Skin of body (tissue), 2 donors: ENCODE results near the gene PYGB. TPM values are rescaled to one million over a fixed set of nuclear protein-coding genes. Genes with fewer than 3 reads are reported as not detected.

ENCODE experiments used
- DNase-seq: peaks from one replicate; lab custom pipeline; 2025; lab: John Stamatoyannopoulos, UW
- total RNA-seq: library from RNA; depleted of rRNA; stranded (reverse); fragments of >200 nt; gene quantifications from one replicate; pipeline ENCODE4 v1.2.3, GENCODE V29; 2014

PYGB gene
- total RNA-seq, 1 donor from 2014 or later: 23.7 TPM

DNA sequence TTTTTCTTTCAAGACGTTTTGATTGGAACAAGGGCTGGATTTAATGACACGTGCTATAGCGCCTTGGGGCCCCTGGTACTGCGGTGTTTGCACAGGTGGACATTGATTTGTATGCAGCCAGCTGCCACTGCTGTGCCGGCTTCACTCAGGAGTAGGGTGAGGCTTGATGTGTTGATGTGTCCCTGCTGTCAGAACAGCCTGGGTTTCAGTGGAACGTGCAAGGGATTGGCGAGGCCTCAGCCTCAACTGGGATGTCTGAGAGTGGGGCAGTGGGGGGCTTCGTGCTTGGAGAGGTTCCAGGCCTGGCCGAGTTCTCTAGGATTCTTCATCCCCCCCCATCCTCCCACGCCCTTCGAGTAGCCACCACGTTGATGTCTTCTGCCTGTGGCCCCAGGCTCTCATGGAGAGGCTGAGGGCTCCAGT is 23.0 kb downstream of the PYGB start:
- no peak for DNase-seq

DNA sequence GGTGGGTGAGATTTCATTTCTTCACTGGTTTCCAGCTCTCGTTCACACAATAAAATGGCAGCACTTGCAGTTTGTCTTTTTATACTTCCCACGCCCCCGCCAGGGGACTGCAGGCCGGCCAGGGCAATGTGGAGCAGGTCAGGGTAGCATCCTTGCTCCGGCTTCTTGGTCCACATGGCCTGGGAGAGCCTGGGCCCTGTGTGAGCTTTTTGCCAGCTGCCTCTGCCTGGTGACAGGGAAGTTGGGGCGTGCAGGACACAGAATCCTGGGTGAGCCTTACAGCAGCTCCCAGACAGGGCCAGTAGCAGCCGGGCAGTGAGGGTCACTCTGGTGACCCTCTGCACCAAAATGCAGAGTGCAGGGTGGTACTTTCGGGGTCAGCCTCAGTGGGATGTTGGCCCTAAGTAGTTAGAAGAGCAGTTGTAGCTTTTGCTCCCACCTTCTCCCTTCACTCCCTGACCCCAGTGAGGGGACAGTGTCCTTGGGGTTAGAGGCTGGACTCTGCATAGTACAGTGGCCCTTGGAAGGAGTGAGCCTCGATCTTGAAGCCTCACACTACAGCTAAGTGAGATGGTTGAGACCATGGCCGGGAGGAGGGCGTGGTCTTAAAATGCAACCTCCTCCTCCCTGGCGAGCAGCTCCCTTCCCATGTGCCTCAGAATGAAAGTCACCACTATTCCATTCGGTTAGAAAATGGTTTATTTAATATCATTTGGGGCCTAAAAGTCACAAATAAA is 23.8 kb downstream of the PYGB start:
- no peak for DNase-seq

DNA sequence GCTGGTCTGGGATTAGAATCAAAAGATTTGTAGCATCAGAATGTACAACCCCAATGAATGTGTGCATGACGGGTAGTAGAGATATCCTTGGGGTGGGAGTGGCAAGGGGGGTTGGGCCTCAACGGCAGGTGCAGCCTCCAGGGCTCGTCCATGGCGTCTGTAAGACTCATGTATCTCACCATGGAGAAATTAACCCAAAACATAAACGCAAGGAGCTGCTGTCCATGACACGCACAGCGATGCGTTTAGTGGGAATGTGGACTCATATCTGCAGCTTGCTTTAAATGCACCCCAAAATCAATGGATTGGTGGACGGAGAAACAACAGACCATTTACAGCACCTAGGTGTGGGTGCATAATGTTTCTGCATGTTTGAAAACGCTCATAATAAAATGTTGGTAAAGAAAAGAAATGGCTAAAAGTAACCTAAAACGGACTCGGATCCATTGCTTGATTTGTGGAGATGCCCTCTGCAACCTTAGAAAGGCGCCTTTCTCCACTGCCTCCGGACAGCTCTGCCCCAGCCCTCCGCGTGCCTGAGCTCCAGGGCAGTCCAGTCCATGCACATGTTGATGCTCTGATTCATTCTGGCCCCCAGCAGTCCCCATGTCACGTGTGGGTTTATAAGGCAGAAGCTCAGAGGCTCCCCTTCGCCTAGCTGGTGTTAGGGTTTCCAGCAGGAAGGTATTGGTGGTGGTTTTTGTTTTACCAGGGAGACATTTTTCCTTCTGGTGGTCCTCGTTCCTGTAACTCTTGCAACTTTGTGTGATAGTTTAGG is 24.5 kb downstream of the PYGB start:
- no peak for DNase-seq

DNA sequence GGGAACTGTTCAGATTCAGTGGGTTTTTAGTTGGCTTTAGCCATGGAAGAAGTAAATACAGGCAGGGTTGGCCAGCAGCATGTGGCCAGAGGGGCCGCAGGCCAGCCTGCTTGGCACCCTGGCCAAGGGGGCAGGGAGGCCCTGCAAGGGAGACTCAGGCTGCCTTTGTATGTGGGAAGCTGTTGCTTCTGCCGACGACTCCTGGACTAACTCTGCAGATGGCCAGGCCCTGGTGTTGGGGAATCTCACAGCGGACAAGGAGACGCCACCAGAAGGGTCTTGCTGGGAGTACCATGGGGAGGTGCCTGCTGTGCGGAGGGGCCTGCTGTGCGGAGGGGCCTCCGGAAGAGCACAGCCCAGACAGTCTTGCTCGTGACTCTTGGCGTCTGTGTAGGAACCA is 25.2 kb downstream of the PYGB start:
- no peak for DNase-seq

DNA sequence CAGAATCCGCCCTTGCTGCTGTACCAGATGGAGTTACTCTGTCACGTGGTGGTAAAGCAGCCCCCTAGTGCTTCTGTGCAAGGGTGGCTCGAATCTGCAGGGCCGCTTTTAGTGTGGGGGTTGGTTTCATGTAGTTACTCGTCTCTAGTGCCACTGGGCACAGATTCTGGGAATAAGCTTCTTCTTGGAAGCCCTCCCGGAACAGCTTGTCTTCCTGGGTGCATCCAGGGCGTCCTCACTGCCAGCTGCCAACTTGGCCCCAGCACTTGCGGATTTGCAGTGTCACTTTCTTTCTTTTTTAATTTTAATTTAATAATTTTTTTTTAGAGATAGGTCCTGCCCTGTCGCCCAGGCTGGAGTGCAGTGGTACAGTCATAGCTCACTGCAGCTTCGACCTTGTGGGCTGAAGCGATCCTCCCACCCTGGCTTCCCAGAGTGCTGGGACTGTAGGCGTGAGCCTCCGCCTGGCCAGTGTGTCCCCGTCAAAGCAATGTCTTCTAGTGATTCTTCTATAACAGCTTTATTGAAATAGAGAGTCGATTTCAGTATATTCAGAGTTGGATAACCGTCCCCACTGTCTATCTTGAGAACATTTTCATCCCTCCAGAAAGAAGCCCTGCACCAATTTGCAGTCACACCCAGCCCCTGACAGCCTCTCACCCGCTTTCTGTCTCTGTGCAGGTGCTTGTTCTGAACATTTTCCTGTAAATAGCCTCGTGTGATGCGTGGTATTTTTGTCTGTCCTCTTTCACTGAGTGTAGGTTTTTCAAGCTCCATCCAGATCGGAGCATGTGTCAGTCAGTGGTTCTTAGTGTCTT is 25.9 kb downstream of the PYGB start:
- DNase-seq: no peak

DNA sequence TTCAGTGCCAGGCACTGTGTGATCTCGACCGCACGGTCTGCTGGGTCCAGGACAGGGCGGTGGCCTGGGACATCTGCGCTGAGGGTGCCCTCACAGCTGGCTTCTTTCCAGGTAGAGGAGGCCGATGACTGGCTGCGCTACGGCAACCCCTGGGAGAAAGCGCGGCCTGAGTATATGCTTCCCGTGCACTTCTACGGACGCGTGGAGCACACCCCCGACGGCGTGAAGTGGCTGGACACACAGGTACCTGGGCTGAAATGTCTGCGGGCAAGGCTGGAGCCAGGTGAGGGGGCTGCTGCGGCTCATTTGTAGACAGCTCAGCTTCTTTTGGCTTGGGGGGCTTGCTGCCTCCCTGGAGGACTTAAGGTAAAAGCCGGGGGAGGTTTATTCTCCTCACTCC is 26.6 kb downstream of the PYGB start:
- no peak for DNase-seq

DNA sequence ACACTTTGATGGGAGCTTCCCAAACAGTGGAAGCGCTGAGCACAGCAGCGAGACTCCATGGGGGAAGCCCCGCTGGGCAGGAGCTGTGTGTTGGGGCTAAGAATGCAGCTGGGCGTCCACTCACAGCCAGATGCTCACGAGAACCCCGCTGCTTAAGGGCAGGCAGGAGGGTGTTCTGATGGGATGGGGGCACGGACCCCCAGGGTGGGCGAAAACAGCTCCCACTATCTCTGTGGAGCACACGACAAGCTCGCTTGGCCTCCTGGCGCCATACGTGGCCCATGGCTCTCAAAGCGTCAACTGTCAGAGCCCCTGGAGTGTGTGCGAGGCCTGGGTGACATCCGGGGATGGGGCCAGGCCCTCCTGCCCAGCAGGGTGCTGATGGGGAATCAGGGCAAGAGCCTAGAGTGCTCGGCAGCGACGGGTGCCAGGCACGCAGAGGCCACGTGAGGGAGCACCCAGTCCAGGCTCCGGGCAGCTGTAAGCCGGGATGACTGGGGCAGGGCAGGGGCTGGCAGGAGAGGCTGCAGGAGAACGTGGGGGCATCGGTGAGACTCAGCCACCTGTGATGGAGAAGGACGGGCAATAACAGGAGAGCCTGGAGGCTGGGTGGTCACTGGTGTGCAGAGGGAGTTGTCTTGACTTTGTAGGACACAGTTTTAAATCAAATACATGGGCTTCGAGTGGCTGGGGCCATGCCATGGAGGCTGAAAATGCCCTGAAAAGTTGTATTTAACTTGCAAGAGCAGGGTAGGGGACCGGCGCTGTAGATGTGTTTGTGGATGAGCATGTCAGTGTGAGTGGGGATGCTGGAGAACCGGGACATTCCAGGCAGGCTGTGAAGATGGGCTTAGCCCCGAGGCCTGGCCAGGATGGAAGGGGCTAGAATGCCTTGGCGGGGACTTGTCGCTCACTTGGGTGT is 27.3 kb downstream of the PYGB start:
- no peak for DNase-seq

DNA sequence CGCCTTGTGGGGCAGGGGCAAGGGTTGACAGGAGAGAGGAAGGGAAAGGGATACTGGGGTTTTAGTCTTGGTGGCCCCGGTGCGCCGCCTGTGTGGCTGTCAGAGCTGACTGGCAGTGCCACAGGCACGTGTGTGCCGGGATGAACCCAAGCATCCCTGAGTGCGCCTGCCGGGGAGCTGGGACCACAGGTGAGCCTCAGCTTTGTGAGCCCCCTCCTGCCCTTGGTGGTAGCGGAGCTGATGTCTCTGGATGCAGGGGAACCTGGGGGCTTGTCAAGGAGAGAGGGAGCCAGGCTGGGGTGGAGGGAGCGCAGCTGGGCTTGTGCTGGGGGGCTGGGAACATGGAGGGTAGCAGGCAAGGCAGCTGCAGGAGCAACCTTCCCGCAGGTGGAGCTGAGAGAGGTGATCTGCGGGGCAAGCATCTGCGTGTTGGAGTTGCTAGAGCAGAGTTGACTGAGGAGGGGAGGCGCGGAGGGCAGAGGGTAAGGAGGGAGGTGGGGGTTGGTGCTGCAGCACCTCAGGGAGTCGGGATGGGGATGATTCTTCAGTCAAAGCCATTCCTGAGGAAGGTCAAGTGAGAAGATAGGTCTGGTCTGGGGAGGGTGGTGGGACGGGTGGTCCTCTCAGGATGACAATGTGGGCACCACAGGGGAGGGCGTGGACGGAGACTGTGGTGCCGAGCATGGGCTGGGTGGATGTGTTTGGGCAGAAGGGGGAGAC is 28.1 kb downstream of the PYGB start:
- no peak for DNase-seq

DNA sequence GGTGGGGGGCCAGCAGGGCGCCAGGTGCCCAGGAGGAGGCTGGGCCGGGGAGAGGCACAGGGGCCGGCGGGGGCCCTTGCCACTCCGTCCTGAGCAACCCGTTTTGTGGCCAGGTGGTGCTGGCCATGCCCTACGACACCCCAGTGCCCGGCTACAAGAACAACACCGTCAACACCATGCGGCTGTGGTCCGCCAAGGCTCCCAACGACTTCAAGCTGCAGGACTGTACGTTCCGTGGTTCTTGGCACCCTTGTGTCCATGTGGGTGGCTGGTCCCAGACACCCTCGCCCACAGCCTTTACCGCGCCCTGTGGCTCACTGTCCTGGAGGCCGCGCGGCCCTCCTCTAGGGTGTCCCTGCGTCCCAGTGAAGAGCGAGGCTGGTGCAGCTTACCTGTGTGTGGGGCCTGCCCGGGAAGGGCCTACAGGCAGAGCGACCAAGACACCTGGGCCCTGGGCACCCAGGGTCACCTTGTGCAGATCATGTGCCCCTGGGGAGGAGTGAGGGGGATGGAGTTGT is 28.7 kb downstream of the PYGB start:
- no peak for DNase-seq

DNA sequence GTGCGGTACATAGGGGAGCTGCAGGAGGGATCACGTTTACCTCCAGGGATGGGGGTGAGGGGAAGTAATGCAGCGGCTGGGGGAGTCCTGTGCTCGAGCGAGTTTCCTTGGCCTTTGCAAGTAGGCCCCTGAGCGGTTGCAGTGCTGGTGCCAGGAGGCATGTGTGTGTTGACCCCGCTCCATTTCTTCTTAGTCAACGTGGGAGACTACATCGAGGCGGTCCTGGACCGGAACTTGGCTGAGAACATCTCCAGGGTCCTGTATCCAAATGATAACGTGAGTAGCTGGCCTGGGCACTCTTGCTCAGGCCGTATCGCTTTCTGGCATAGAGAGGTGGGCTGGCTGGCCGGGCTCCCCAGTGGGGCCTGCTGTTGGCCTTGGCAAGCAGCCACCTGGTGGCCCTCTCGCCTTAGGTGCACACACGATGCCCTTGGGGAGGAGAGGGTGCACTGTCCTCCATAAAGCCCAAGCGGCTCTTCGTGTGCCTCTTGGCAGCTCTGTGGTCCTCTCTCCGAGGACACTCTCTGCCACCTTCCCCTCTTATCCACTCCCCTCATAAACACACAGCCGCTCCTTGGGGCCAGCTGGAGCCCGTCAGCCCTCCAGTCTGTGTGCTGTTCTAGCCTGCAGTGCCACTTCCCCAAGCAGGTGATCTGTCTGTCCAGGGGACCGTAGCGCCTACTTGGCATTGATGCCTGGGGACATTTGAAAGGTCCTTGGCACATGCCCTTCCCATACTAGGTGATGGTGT is 29.3 kb downstream of the PYGB start:
- no peak for DNase-seq

DNA sequence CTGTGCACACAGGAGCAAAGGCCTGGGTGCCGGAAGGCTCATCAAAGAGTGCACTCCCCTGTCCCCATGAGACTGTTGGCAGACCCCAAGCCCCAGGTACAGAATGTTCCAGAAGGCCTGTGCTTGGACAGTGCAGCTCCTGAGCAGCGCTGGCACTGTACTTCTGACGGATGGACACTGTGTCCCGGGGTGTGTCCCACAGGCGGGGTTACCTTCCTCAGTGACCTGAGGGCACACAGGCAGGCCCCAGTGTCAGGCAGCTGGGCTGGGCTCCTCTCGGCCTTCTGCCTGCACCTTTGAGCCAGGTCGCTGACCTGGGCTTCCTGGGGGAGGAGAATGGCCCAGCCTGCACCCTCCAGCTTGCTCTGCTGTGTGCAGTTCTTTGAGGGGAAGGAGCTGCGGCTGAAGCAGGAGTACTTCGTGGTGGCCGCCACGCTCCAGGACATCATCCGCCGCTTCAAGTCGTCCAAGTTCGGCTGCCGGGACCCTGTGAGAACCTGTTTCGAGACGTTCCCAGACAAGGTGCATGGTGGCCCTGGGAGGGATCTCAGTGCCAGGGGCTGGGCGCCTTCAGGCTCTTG is 30.1 kb downstream of the PYGB start:
- no peak for DNase-seq

DNA sequence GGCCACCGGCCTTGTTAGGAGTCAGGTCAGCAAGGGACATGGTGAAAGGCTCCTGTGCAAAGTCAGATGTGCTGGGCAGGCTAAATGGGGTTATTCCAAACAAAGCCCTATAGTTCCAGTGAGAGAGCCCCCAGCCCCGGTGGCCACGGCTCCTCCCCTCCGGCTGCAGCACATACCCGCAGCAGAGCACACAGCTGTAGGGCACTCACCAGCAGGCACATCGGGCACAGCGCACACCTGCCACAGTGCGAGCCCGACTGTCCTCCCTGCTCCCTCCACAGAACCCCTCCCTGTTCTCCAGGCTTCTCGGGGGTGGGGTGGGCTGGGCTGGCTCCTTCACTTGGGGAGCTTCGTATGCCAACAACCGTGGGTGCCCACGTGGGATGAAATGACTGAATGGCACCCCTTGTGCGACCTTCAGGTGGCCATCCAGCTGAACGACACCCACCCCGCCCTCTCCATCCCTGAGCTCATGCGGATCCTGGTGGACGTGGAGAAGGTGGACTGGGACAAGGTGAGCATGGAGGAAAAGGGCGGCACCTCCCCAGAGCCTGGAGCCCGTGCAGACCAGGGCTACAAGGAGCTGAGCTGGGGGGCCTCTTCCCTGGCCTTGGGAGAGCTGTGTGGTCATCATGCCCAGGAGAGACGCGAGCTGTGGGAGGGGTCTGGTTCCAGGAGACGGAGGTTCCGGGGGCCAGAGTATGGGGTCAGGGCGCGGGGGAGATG is 30.9 kb downstream of the PYGB start:
- DNase-seq: no peak

DNA sequence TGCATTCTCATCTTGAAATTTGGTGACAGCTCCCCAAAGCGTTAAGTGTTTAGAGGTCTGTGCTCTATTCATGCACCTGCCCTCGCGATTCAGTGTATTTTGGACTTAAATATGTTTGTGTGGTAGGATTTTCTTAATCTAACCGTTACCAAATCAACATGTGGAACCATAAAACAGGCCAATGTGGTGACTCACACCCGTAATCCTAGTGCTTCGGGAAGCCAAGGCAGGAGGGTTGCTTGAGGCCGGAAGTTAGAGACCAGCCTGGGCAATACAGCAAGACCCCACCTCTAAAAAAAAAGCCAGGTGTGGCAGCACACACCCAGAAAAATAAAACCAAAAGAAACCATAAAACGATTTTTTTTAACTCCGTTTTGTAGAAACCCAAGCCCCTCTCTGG is 31.5 kb downstream of the PYGB start:
- no peak for DNase-seq

DNA sequence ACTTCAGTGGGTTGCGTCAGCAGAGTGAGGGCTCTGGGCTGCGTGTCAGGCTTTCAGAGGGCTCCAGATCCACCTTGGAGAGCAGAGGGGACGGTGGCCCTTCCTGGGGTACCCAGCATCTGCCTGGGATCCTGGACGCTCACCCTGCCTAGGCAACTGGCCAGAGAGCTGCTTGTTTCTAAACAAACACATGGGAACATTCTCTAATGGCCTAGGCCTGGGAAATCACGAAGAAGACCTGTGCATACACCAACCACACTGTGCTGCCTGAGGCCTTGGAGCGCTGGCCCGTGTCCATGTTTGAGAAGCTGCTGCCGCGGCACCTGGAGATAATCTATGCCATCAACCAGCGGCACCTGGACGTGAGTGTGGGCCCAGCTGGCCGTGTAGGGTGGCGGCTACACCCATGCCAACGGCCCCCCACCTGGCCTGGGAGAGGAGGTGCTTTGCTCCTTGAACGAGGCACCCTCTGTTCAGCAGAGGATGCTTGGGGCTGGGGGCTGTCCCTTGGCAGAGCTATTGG is 32.2 kb downstream of the PYGB start:
- DNase-seq: no peak

DNA sequence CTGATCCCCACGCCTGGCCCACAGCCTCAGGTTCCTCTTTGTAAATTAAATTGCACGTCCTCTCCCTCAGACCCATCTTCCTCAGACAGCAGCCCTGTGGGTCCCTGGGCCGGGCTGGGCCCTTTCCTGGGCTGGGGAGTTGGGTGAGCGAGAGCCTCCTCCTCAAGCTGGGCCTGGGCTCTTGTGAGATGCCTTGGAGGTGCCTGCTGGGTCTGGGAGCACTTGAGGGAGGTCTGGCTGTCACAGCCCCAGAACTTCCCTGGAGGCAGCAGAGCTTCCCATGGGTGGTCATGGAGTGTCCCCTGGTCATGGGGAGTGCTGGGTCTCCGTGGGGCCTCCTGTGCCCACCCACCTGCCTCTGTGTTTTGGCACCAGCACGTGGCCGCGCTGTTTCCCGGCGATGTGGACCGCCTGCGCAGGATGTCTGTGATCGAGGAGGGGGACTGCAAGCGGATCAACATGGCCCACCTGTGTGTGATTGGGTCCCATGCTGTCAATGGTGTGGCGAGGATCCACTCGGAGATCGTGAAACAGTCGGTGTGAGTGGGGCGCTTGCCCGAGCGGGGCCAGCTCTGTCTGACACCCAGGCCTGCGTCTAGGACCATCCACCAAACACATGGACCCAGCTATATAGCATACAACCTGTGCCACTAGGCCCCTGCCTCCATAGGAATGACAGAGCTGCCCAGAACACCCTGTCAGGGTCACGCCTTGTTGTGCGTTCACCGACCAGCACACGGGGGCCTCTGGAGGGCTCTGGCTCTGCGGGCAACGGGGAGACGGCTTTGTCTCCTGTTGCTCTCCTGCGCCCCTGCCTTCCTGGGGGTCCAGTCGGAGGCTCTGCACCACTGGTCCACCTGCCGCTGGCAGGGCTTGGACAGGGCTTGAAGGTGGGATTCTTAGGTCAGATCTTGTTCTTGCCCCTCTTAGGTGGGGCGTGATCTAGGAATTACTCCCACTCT is 33.0 kb downstream of the PYGB start:
- no peak for DNase-seq

DNA sequence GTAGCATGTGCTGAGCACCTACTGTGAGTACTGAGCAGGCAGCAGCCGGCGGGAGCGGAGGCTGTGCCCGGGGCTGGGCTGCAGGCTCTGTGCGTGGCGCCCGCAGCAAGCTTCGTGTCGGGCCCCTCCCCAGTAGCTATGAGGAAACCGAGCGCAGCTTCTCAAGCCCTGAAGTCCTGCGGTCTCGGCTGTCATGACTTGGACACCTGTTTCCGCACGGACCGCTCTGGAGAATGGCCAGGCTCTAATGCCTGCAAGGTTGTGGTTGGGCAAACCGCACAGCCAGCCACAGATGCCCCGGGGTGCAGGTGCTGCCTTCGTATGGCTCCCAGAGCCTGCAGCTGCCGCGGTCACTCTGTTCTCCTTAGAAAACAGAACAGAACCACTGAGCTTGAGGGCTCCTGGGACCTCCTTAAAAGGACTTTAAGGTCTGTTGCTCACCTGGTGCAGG is 33.7 kb downstream of the PYGB start:
- no peak for DNase-seq
